HepG2 (cell line): Measurements from ENCODE around the gene PIM3. TPM values are rescaled to one million over a fixed set of nuclear protein-coding genes. Genes with fewer than 3 reads are reported as not detected.
A peak's percentile ranks its signal among the peaks of the same experiment; 100 is the strongest.

Source experiments
- ATM ChIP-seq: fragments of 450-650 bp; IDR thresholded peaks from 2 replicates; pipeline ENCODE4 v1.7.1; 2017; ENCODE audit warnings: mild to moderate bottlenecking, borderline replicate concordance
- DRAP1 ChIP-seq: IDR thresholded peaks from 2 replicates; pipeline ENCODE4 v1.6.1; 2016; ENCODE audit warnings: missing genetic modification reagents, missing compliant biosample characterization
- FOSL1 ChIP-seq: sonication (generic); formaldehyde crosslinking; IDR thresholded peaks from 2 replicates; pipeline ENCODE4 v1.9.0; 2021; ENCODE audit warnings: missing genetic modification reagents, borderline replicate concordance
- FOXA3 ChIP-seq: IDR thresholded peaks from 2 replicates; pipeline ENCODE4 v1.6.1; 2016; ENCODE audit warnings: missing genetic modification reagents, missing compliant biosample characterization
- HES4 ChIP-seq: sonication (generic); formaldehyde crosslinking; IDR thresholded peaks from 2 replicates; pipeline ENCODE4 v1.9.0; 2021; ENCODE audit warnings: mild to moderate bottlenecking, missing genetic modification reagents, borderline replicate concordance
- HNF1A ChIP-seq, 2 experiments: sonication (generic) in 1 of 2; formaldehyde crosslinking in 1 of 2; IDR thresholded peaks; 2 replicates each; pipeline versions ENCODE4 v1.4.0 to v1.6.1; 2016 to 2020; ENCODE audit warnings: borderline replicate concordance in 1 of 2, low read depth in 1 of 2, mild to moderate bottlenecking in 1 of 2, missing genetic modification reagents in 1 of 2
- MATR3 ChIP-seq: sonication (generic); formaldehyde crosslinking; IDR thresholded peaks from 2 replicates; pipeline ENCODE4 v1.4.0; 2020; ENCODE audit warnings: missing genetic modification reagents
- MTERF4 ChIP-seq: sonication (generic); formaldehyde crosslinking; IDR thresholded peaks from 2 replicates; pipeline ENCODE4 v1.8.0; 2023; ENCODE audit warnings: mild to moderate bottlenecking, missing genetic modification reagents
- PCBP2 ChIP-seq: fragments of 200-400 bp; formaldehyde crosslinking; optimal IDR thresholded peaks from 2 replicates; pipeline ENCODE3; 2018; ENCODE audit warnings: low read length, low read depth; ENCODE audit not compliant: poor library complexity, severe bottlenecking
- SNAI1 ChIP-seq: sonication (generic); formaldehyde crosslinking; IDR thresholded peaks from 2 replicates; pipeline ENCODE4 v1.5.0; 2020; ENCODE audit warnings: mild to moderate bottlenecking, missing genetic modification reagents, borderline replicate concordance
- SP140L ChIP-seq: sonication (generic); formaldehyde crosslinking; IDR thresholded peaks from 2 replicates; pipeline ENCODE4 v1.4.0; 2020; ENCODE audit warnings: missing genetic modification reagents, borderline replicate concordance
- TFDP1 ChIP-seq: IDR thresholded peaks from 2 replicates; pipeline ENCODE4 v1.6.1; 2016; ENCODE audit warnings: missing compliant biosample characterization, missing genetic modification reagents, borderline replicate concordance
- TRIM22 ChIP-seq: fragments of 450-650 bp; IDR thresholded peaks from 2 replicates; pipeline ENCODE4 v1.6.1; 2017
- U2AF1 ChIP-seq: fragments of 200-400 bp; formaldehyde crosslinking; optimal IDR thresholded peaks from 2 replicates; pipeline ENCODE3; 2017; ENCODE audit warnings: mild to moderate bottlenecking, low read depth, low read length
- ZNF337 ChIP-seq: sonication (generic); formaldehyde crosslinking; IDR thresholded peaks from 2 replicates; pipeline ENCODE4 v1.5.1; 2020; ENCODE audit warnings: missing genetic modification reagents, low read depth, mild to moderate bottlenecking, borderline replicate concordance
- ZNF383 ChIP-seq: sonication (generic); formaldehyde crosslinking; IDR thresholded peaks from 2 replicates; pipeline ENCODE4 v1.4.0; 2020; ENCODE audit warnings: missing genetic modification reagents, mild to moderate bottlenecking, borderline replicate concordance
- ZNF598 ChIP-seq: sonication (generic); formaldehyde crosslinking; IDR thresholded peaks from 2 replicates; pipeline ENCODE4 v1.5.1; 2020; ENCODE audit warnings: mild to moderate bottlenecking, missing genetic modification reagents, borderline replicate concordance
- ZNF678 ChIP-seq: sonication (generic); formaldehyde crosslinking; IDR thresholded peaks from 2 replicates; pipeline ENCODE4 v1.4.0; 2020; ENCODE audit warnings: mild to moderate bottlenecking, missing genetic modification reagents
- ZNF75D ChIP-seq: sonication (generic); formaldehyde crosslinking; IDR thresholded peaks from 2 replicates; pipeline ENCODE4 v1.8.1; 2023; ENCODE audit warnings: missing genetic modification reagents, mild to moderate bottlenecking, borderline replicate concordance
- ZSCAN31 ChIP-seq: sonication (generic); formaldehyde crosslinking; IDR thresholded peaks from 2 replicates; pipeline ENCODE4 v1.5.0; 2020; ENCODE audit warnings: low read depth, mild to moderate bottlenecking, missing genetic modification reagents
- polyA plus RNA-seq, 8 experiments: library from polyadenylated mRNA; depleted of rRNA in 3 of 8; stranded (reverse) in 7 of 8; unstranded in 1 of 8; fragments of >200 nt; fragmentation: Illumina TruSeq in 4 of 8; extraction: Trizol in 4 of 8; gene quantifications; 2 replicates each; pipeline versions ENCODE4 v1.2.1 to v1.2.3, GENCODE V29; 2011 to 2016; ENCODE audit warnings: low read depth in 4 of 8, missing spikeins in 1 of 8, mixed read lengths in 1 of 8; ENCODE audit not compliant: insufficient read depth in 1 of 8
- total RNA-seq, 5 experiments: library from RNA; depleted of rRNA; stranded (reverse); fragments of >200 nt; fragmentation: Illumina TruSeq; extraction: Trizol; gene quantifications; 2 replicates each; pipeline ENCODE4 v1.2.3, GENCODE V29; 2016; ENCODE audit warnings: low read depth in 1 of 5

The PIM3 gene
- total and polyA plus RNA-seq, 2 of the 13 experiments (the other 11 are each of a cell fraction or from before 2014, with no cell fraction given), result 21.6 to 31.2 TPM

- TF ChIP-seq HNF1A (IDR thresholded peaks at IDR 0.05; ENCODE audit: low read depth) (no peak), HNF1A (CRISPR knock-in tag; IDR thresholded peaks at IDR 0.05; ENCODE audit: borderline replicate concordance) (no peak), ZNF383 (CRISPR knock-in tag) (no peak), SNAI1 (CRISPR knock-in tag) (no peak), MATR3 (CRISPR knock-in tag) (no peak), ZSCAN31 (0 out of 2 replicates have a peak, but pooled peaks have one; percentile 39), DRAP1 (CRISPR knock-in tag) (no peak), FOXA3 (no peak), SP140L (CRISPR knock-in tag) (no peak), FOSL1 (CRISPR knock-in tag) (no peak; the same call in 1 of the 2 replicates), ATM (no peak), TRIM22 (no peak), PCBP2 (no peak), ZNF75D (CRISPR knock-in tag) (0 out of 2 replicates have a peak, but pooled peaks have one; percentile 14), TFDP1 (no peak), MTERF4 (no peak), HES4 (no peak), ZNF598 (no peak), ZNF678 (CRISPR knock-in tag) (no peak), ZNF337 (CRISPR knock-in tag) (no peak), U2AF1 (no peak)
Measured at GRCh38 chr22:49971232-49972162, 10.9 kb downstream of the PIM3 start (continued).
